ENCODE measurements around the gene CNGA4. TPM values are rescaled to one million over a fixed set of nuclear protein-coding genes. Genes with fewer than 3 reads are reported as not detected.

Gene CNGA4
- total RNA-seq, 2 donors from 2014 or later, result not detected

GRCh38 chr11:6258571-6259081, 19.7 kb downstream of the CNGA4 start:
- TF ChIP-seq CTCF (IDR thresholded peaks at IDR 0.05), result no peak
- ATAC-seq (ENCODE audit: insufficient number of reproducible peaks, low FRiP score, low read depth), result no peak
- H3K27me3 ChIP-seq (replicated peaks; ENCODE audit: insufficient read depth), result no peaks in the 10 kb centered on the region

DNA sequence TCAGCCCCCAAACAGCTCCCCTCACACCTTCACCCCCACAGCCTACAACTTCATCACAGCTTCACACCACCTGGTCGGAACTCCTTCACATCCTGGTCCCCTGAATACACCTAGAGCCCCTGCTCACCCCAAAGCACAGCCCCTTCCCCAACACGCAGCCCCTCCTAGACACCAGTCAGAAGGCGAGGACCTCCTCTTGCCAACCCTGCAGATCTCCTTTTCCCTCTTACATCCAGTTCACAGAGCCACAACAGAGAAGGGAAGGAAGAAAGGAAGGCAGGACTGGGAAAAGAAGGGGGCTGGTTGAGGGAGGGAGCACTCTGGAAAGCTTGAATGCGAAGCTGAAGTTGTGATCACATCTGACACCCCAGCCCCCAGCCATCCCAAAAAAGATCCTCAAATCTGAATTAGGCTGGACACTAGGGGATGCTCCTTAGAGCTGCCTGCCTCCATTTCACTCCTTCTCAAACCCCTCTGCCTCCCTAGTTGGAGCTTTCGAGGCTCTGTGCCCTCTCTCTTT, 21.4 kb downstream of the CNGA4 start:
- Histone ChIP-seq H3K4me1 (ENCODE audit: control insufficient read depth in 1 of 2, low read depth in 2 of 2) (peaks cover 3 to 16% of the 10 kb centered on the region in 2 donors), H3K27ac (no peak overlapping the region), H3K4me3 (no peak overlapping the region), H3K27me3 (replicated peaks; ENCODE audit: insufficient read depth) (no peaks in the 10 kb centered on the region), H3K36me3 (no peaks in the 10 kb centered on the region), H3K9me3 (no peaks in the 10 kb centered on the region)
- no peak for DNase-seq (ENCODE audit: low spot score)
- TF ChIP-seq CTCF (IDR thresholded peaks at IDR 0.05), result no peak
- ATAC-seq (ENCODE audit: insufficient number of reproducible peaks, low FRiP score, low read depth), result no peak

More at GRCh38 chr11:6258571-6259081, 19.7 kb downstream of the CNGA4 start:
- no peaks in the 10 kb centered on the region for H3K36me3 ChIP-seq
- peak overlapping the region; percentile 65 for H3K4me3 ChIP-seq
- peaks cover 3 to 16% of the 10 kb centered on the region in 2 donors for H3K4me1 ChIP-seq (ENCODE audit: control insufficient read depth in 1 of 2, low read depth in 2 of 2)
- H3K9me3 ChIP-seq, result no peaks in the 10 kb centered on the region
- no peak for DNase-seq (ENCODE audit: low spot score)
- no peak overlapping the region for H3K27ac ChIP-seq

GRCh38 chr11:6263662-6264061, 24.8 kb downstream of the CNGA4 start:
- DNase-seq (ENCODE audit: low spot score) (no peak), ATAC-seq (ENCODE audit: insufficient number of reproducible peaks, low FRiP score, low read depth) (no peak)
- H3K4me1 ChIP-seq (ENCODE audit: control insufficient read depth in 1 of 2, low read depth in 2 of 2), result peaks cover 3 to 13% of the 10 kb centered on the region in 2 donors
- no peaks in the 10 kb centered on the region for H3K9me3 ChIP-seq
- no peaks in the 10 kb centered on the region for H3K27me3 ChIP-seq (replicated peaks; ENCODE audit: insufficient read depth)
- H3K4me3 ChIP-seq, result no peak overlapping the region
- no peak for TF ChIP-seq CTCF (IDR thresholded peaks at IDR 0.05)
- H3K36me3 ChIP-seq, result no peaks in the 10 kb centered on the region
- no peak overlapping the region for H3K27ac ChIP-seq

DNA sequence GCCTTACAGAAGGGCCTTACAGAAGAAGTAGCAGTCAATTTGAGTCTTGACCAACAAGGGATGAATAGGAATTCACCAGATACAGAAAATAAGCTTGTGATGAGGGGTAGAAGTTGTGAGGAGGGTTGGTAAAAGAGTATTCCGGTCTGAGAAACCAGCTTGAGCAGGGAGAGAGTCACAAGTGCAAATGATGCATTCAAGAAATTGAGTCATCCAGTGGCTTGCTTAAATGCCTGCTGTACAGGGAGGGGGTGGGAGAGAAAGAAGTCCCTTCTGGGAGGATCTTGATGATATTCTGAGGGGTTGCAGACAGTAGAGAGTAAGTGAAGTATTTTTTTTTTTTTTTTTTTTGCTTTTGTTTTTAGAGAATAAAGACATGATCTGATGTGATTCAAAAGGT, 29.9 kb downstream of the CNGA4 start:
- H3K9me3 ChIP-seq, result no peaks in the 10 kb centered on the region
- DNase-seq (ENCODE audit: low spot score), result no peak
- ATAC-seq (ENCODE audit: insufficient number of reproducible peaks, low FRiP score, low read depth), result no peak
- H3K4me1 ChIP-seq (ENCODE audit: control insufficient read depth in 1 of 2, low read depth in 2 of 2), result peaks cover 0 to 6% of the 10 kb centered on the region in 2 donors
- H3K4me3 ChIP-seq, result no peak overlapping the region
- no peak overlapping the region for H3K27ac ChIP-seq
- no peaks in the 10 kb centered on the region for H3K27me3 ChIP-seq (replicated peaks; ENCODE audit: insufficient read depth)
- no peaks in the 10 kb centered on the region for H3K36me3 ChIP-seq
- TF ChIP-seq CTCF (IDR thresholded peaks at IDR 0.05), result no peak

- Histone ChIP-seq H3K36me3 (no peaks in the 10 kb centered on the region), H3K27me3 (replicated peaks; ENCODE audit: insufficient read depth) (no peaks in the 10 kb centered on the region), H3K9me3 (no peaks in the 10 kb centered on the region), H3K4me1 (ENCODE audit: control insufficient read depth in 1 of 2, low read depth in 2 of 2) (peaks cover 0 to 6% of the 10 kb centered on the region in 2 donors), H3K4me3 (no peak overlapping the region), H3K27ac (no peak overlapping the region)
- no peak for DNase-seq (ENCODE audit: low spot score)
- no peak for TF ChIP-seq CTCF (IDR thresholded peaks at IDR 0.05)
- ATAC-seq (ENCODE audit: insufficient number of reproducible peaks, low FRiP score, low read depth), result no peak
These were observed 31.1 kb downstream of the CNGA4 start for GRCh38 chr11:6269994-6270393.
